Adrenal gland (tissue), 12 donors: ENCODE results near the gene SLC10A2. TPM values are rescaled to one million over a fixed set of nuclear protein-coding genes. Genes with fewer than 3 reads are reported as not detected.
A peak's percentile ranks its signal among the peaks of the same experiment; 100 is the strongest.

Experiments used
- DNase-seq, 7 donors: peaks; one replicate each; pipeline ENCODE4 v3.0.0-alpha.2; 2019 to 2020
- H3K27ac ChIP-seq, 5 donors: fragments of 200-600 bp; sonication (generic) in 4 of 5; 1 replicate in 3 of 5; 2 replicates in 2 of 5; pipeline versions ENCODE4 v1.5.1 to v1.8.0; 2016 to 2020; ENCODE audit warnings: mild to moderate bottlenecking in 1 of 5
- H3K27me3 ChIP-seq: fragments of 200-600 bp; 2 replicates; pipeline ENCODE4 v1.8.0; 2021
- H3K36me3 ChIP-seq, 2 donors: fragments of 200-600 bp; replicated peaks in 1 of 2; 1 replicate in 1 of 2; 2 replicates in 1 of 2; pipeline versions ENCODE4 v1.5.1 to v1.8.0; 2018 to 2022
- H3K4me1 ChIP-seq, 2 donors: fragments of 200-600 bp; replicated peaks in 1 of 2; 1 replicate in 1 of 2; 2 replicates in 1 of 2; pipeline versions ENCODE4 v1.5.1 to v1.8.0; 2018 to 2021
- H3K4me3 ChIP-seq, 4 donors: fragments of 200-600 bp; sonication (generic) in 3 of 4; one replicate each; pipeline ENCODE4 v1.5.1; 2016 to 2018
- H3K9me3 ChIP-seq, 3 donors: fragments of 200-600 bp; sonication (generic) in 1 of 3; replicated peaks in 1 of 3; 1 replicate in 2 of 3; 2 replicates in 1 of 3; pipeline versions ENCODE4 v1.5.1 to v1.8.0; 2016 to 2021
- CTCF ChIP-seq, 6 experiments: fragments of 450-650 bp in 4 of 6; fragments of 200-600 bp in 2 of 6; sonication (generic) in 1 of 6; IDR thresholded peaks; 1 replicate in 5 of 6; 2 replicates in 1 of 6; pipeline versions ENCODE4 v1.5.1 to v1.8.0; 2016 to 2021; ENCODE audit warnings: antibody characterized with exemption in 6 of 6, mild to moderate bottlenecking in 2 of 6, moderate library complexity in 1 of 6
- POLR2A ChIP-seq, 2 donors: fragments of 450-650 bp; IDR thresholded peaks; one replicate each; pipeline ENCODE4 v1.6.1; 2017; ENCODE audit warnings: antibody characterized with exemption in 2 of 2, mild to moderate bottlenecking in 2 of 2, moderate library complexity in 1 of 2
- WGBS, 4 donors: extraction: QIAGEN DNeasy Blood & Tissue Kit in 2 of 4; methylation state at CpG; one replicate each; pipeline versions ENCODE4 v1.1.5 to v1.1.7; 2013 to 2017; 5-methylcytosine and 5-hydroxymethylcytosine counted together
- intact Hi-C, 2 donors: fragments of 100-400 bp; cut with DNase I; formaldehyde crosslinking; loops; one replicate each; pipeline versions ENCODE4 v1.14.1 to v1.15.0; 2022 to 2023
- polyA plus RNA-seq, 3 donors: library from polyadenylated mRNA; stranded (reverse); fragments of 200-250 nt in 2 of 3; fragments of 350-450 nt in 1 of 3; fragmentation: Illumina TruSeq in 1 of 3; extraction: RNeasy Lipid Tissue Mini Kit (QIAGEN cat#74804) in 1 of 3; gene quantifications; one replicate each; pipeline ENCODE4 v1.2.3, GENCODE V29; 2013 to 2014
- total RNA-seq, 9 donors: library from RNA; depleted of rRNA in 4 of 9; stranded (reverse); fragments of >200 nt in 4 of 9; fragments of 120-200 nt in 1 of 9; fragmentation: NEBNext Ultra II Directional in 1 of 9; extraction: Animal tissue kit (Norgen Biotek cat#: 25700) in 1 of 9; gene quantifications; one replicate each; pipeline versions ENCODE4 v1.1.0 to v1.2.4, GENCODE V29; 2013 to 2023
- donor health status: healthy with polysubstance abuse.
- donor health status: Bipolar disorder and iron deficiency.
- donor health status: DM: yes; HTN: yes; CAD: no.
- donor health status: DM: no; HTN: no; CAD: no.
- donor health status: DM: no; HTN: no; CAD: no.
- donor health status: DM: yes; HTN: yes; CAD: no.

Gene SLC10A2
- total and polyA plus RNA-seq, 12 donors, result not detected

GRCh38 chr13:103101901-103102300 is 35.7 kb upstream of the SLC10A2 start:
- H3K27me3 ChIP-seq, result no peaks in the 10 kb centered on the region
- WGBS, 4 donors, result 48 to 56% (median 53%) methylated on average over 7 of the region's 7 CpGs
- peaks cover 0 to 5% of the 10 kb centered on the region in 2 donors for H3K4me1 ChIP-seq
- TF ChIP-seq POLR2A (IDR thresholded peaks at IDR 0.05) (no peak), CTCF (IDR thresholded peaks at IDR 0.05) (no peak)
- no peaks in the 10 kb centered on the region for H3K9me3 ChIP-seq
- no peaks in the 10 kb centered on the region for H3K36me3 ChIP-seq
- no peak overlapping the region for H3K27ac ChIP-seq
- DNase-seq, result peak in 3 of 7 donors; percentile 5 to 23 (median 9)
- H3K4me3 ChIP-seq, result no peak overlapping the region
- intact Hi-C loops, result no loop called here

- Histone ChIP-seq H3K9me3 (no peaks in the 10 kb centered on the region), H3K4me1 (peaks cover 0 to 5% of the 10 kb centered on the region in 2 donors), H3K27me3 (no peaks in the 10 kb centered on the region), H3K4me3 (no peak overlapping the region), H3K36me3 (no peaks in the 10 kb centered on the region), H3K27ac (no peak overlapping the region)
- DNase-seq, result no peak
- intact Hi-C loops, result no loop called here
- 45 to 57% (median 50%) methylated on average over 2 of the region's 2 CpGs for WGBS, 4 donors
- TF ChIP-seq CTCF (IDR thresholded peaks at IDR 0.05), result no peak
- no peak for TF ChIP-seq POLR2A (IDR thresholded peaks at IDR 0.05)
These were observed 35.3 kb upstream of the SLC10A2 start for GRCh38 chr13:103101500-103101899.

- intact Hi-C loops, result no loop called here
- TF ChIP-seq POLR2A (IDR thresholded peaks at IDR 0.05) (no peak), CTCF (IDR thresholded peaks at IDR 0.05) (no peak)
- Histone ChIP-seq H3K36me3 (no peaks in the 10 kb centered on the region), H3K27me3 (no peaks in the 10 kb centered on the region), H3K9me3 (no peaks in the 10 kb centered on the region), H3K4me3 (no peak overlapping the region), H3K27ac (no peak overlapping the region), H3K4me1 (peaks cover 0 to 5% of the 10 kb centered on the region in 2 donors)
- DNase-seq, result peak in 2 of 7 donors; percentile 5 to 8
These were observed 34.6 kb upstream of the SLC10A2 start for GRCh38 chr13:103100830-103101229.

- Histone ChIP-seq H3K9me3 (no peaks in the 10 kb centered on the region), H3K27me3 (no peaks in the 10 kb centered on the region), H3K4me3 (no peak overlapping the region), H3K36me3 (no peaks in the 10 kb centered on the region), H3K27ac (no peak overlapping the region), H3K4me1 (peaks cover 0 to 5% of the 10 kb centered on the region in 2 donors)
- intact Hi-C loops, result no loop called here
- DNase-seq, result no peak
- WGBS, 4 donors, result 82 to 87% (median 83%) methylated on average over 5 of the region's 5 CpGs
- TF ChIP-seq POLR2A (IDR thresholded peaks at IDR 0.05) (no peak), CTCF (IDR thresholded peaks at IDR 0.05) (no peak)
These were observed 33.6 kb upstream of the SLC10A2 start for GRCh38 chr13:103099722-103100293.
